Measurements from ENCODE around the gene C17orf113. TPM values are rescaled to one million over a fixed set of nuclear protein-coding genes. Genes with fewer than 3 reads are reported as not detected.

The C17orf113 gene
- total and polyA plus RNA-seq, 4 donors = 0.12 to 0.17 (median 0.14) TPM; not detected in 1

DNA sequence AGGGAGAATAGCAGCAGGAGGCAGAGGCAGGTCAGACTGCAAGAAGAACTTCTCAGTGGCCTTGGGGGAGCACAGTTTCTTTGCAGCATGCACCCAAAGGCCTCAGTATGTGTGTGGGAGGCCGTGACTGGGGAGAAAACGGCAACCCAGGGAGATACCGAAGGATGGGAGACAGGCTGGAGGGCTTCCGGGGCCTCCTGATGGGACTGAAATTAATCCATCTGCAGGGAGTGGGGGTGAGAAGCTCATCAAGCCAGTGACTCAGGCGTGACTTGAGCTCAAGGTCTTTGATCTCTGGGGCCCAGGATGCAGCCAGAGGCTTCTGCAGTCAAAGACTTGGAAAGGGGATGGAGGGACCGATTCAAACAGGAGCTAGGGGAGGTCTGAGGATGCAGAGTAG lies 5.1 kb upstream of the C17orf113 start:
- DNase-seq (ENCODE audit: low spot score) = no peak
- WGBS = 57% methylated on average over 6 of the region's 6 CpGs
- Histone ChIP-seq H3K27ac (ENCODE audit: low read depth in 1 of 2, low read length in 2 of 2) (no peak overlapping the region), H3K4me1 (ENCODE audit: control insufficient read depth in 4 of 4, insufficient read depth in 4 of 4, low read length in 3 of 4) (peaks cover 0 to 4% (median 0%) of the 10 kb centered on the region in 4 donors), H3K27me3 (ENCODE audit: control insufficient read depth in 4 of 4, insufficient read depth in 4 of 4, low read length in 3 of 4) (no peaks in the 10 kb centered on the region), H3K4me3 (ENCODE audit: low read depth in 1 of 3, low read length in 3 of 3) (no peak overlapping the region), H3K9me3 (ENCODE audit: control insufficient read depth in 4 of 4, low read length in 3 of 4) (no peaks in the 10 kb centered on the region), H3K36me3 (ENCODE audit: control insufficient read depth in 4 of 4, insufficient read depth in 3 of 4, low read depth in 1 of 4, low read length in 3 of 4) (no peaks in the 10 kb centered on the region), H3K9ac (ENCODE audit: low read depth in 1 of 2, low read length in 2 of 2) (no peak overlapping the region)
- TF ChIP-seq RXRA (IDR thresholded peaks at IDR 0.05) (no peak), GABPA (IDR thresholded peaks at IDR 0.05 in 1 of 2, conservative IDR thresholded peaks at IDR 0.05 in 1 of 2) (no peak), YY1 (IDR thresholded peaks at IDR 0.05) (no peak), NR2F2 (IDR thresholded peaks at IDR 0.05) (no peak), ATF3 (IDR thresholded peaks at IDR 0.05) (no peak), SP1 (IDR thresholded peaks at IDR 0.05) (no peak), RAD21 (IDR thresholded peaks at IDR 0.05) (no peak), HNF4A (conservative IDR thresholded peaks at IDR 0.05) (no peak)

- WGBS = 37% methylated on average over 3 of the region's 3 CpGs
- no peaks in the 10 kb centered on the region for H3K27me3 ChIP-seq (ENCODE audit: control insufficient read depth in 4 of 4, insufficient read depth in 4 of 4, low read length in 3 of 4)
- H3K9ac ChIP-seq (ENCODE audit: low read depth in 1 of 2, low read length in 2 of 2) = no peak overlapping the region
Observed at GRCh38 chr17:42055027-42055426, 4.6 kb upstream of the C17orf113 start.

GRCh38 chr17:42053731-42054500 lies 3.5 kb upstream of the C17orf113 start:
- TF ChIP-seq JUND (IDR thresholded peaks at IDR 0.05) (no peak), REST (IDR thresholded peaks at IDR 0.05) (no peak), SP1 (IDR thresholded peaks at IDR 0.05) (no peak), RAD21 (IDR thresholded peaks at IDR 0.05) (no peak), HNF4G (IDR thresholded peaks at IDR 0.05) (no peak), NR2F2 (IDR thresholded peaks at IDR 0.05) (no peak), GABPA (IDR thresholded peaks at IDR 0.05 in 1 of 2, conservative IDR thresholded peaks at IDR 0.05 in 1 of 2) (no peak), FOXA2 (IDR thresholded peaks at IDR 0.05) (no peak), HNF4A (conservative IDR thresholded peaks at IDR 0.05) (no peak), MAX (IDR thresholded peaks at IDR 0.05) (no peak), ATF3 (IDR thresholded peaks at IDR 0.05) (no peak)
- WGBS = 28% methylated on average over 12 of the region's 12 CpGs
- no peaks in the 10 kb centered on the region for H3K36me3 ChIP-seq (ENCODE audit: control insufficient read depth in 4 of 4, insufficient read depth in 3 of 4, low read depth in 1 of 4, low read length in 3 of 4)
- DNase-seq (ENCODE audit: low spot score) = no peak
- no peak overlapping the region for H3K27ac ChIP-seq (ENCODE audit: low read depth in 1 of 2, low read length in 2 of 2)
- no peak overlapping the region for H3K4me3 ChIP-seq (ENCODE audit: low read depth in 1 of 3, low read length in 3 of 3)
- H3K9ac ChIP-seq (ENCODE audit: low read depth in 1 of 2, low read length in 2 of 2) = no peak overlapping the region
- H3K4me1 ChIP-seq (ENCODE audit: control insufficient read depth in 4 of 4, insufficient read depth in 4 of 4, low read length in 3 of 4) = peaks cover 0 to 5% (median 2%) of the 10 kb centered on the region in 4 donors
- no peaks in the 10 kb centered on the region for H3K9me3 ChIP-seq (ENCODE audit: control insufficient read depth in 4 of 4, low read length in 3 of 4)
- H3K27me3 ChIP-seq (ENCODE audit: control insufficient read depth in 4 of 4, insufficient read depth in 4 of 4, low read length in 3 of 4) = no peaks in the 10 kb centered on the region

More at GRCh38 chr17:42055027-42055426, 4.6 kb upstream of the C17orf113 start:
- TF ChIP-seq FOXA1 (IDR thresholded peaks at IDR 0.05) = no peak
- no peak for TF ChIP-seq JUND (IDR thresholded peaks at IDR 0.05)
- TF ChIP-seq HNF4A (conservative IDR thresholded peaks at IDR 0.05) = no peak
- no peak for TF ChIP-seq FOXA2 (IDR thresholded peaks at IDR 0.05)
- no peak for TF ChIP-seq RXRA (IDR thresholded peaks at IDR 0.05)
- no peak for TF ChIP-seq ATF3 (IDR thresholded peaks at IDR 0.05)
- no peak for TF ChIP-seq ZBTB33 (IDR thresholded peaks at IDR 0.05)
- no peak for TF ChIP-seq NR2F2 (IDR thresholded peaks at IDR 0.05)
- TF ChIP-seq HNF4G (IDR thresholded peaks at IDR 0.05) = no peak
- Histone ChIP-seq H3K4me3 (ENCODE audit: low read depth in 1 of 3, low read length in 3 of 3) (no peak overlapping the region), H3K36me3 (ENCODE audit: control insufficient read depth in 4 of 4, insufficient read depth in 3 of 4, low read depth in 1 of 4, low read length in 3 of 4) (no peaks in the 10 kb centered on the region), H3K9me3 (ENCODE audit: control insufficient read depth in 4 of 4, low read length in 3 of 4) (no peaks in the 10 kb centered on the region), H3K27ac (ENCODE audit: low read depth in 1 of 2, low read length in 2 of 2) (no peak overlapping the region), H3K4me1 (ENCODE audit: control insufficient read depth in 4 of 4, insufficient read depth in 4 of 4, low read length in 3 of 4) (peaks cover 0 to 4% (median under 1%) of the 10 kb centered on the region in 4 donors)
- no peak for DNase-seq (ENCODE audit: low spot score)

Data from liver (tissue), 9 donors.